Activated naive CD4-positive, alpha-beta T cell treated with anti-CD3 and anti-CD28 coated beads for 36 hours (primary cell): ENCODE data around the gene CDHR3. TPM values are rescaled to one million over a fixed set of nuclear protein-coding genes. Genes with fewer than 3 reads are reported as not detected.

ENCODE experiments used
- CTCF ChIA-PET: fragments of 350-600 bp; sonication (Branson Sonifier 250); formaldehyde crosslinking; loops from one replicate; lab custom pipeline; 2021; ENCODE audit warnings: antibody characterized with exemption; lab: Charles Lee
- DNase-seq: peaks from one replicate; pipeline ENCODE4 v3.0.0-alpha.2; 2020
- H3K27ac Mint-ChIP-seq: one replicate; pipeline ENCODE4 v1.8.0; 2021; ENCODE audit warnings: mild to moderate bottlenecking, mixed read lengths
- H3K27me3 Mint-ChIP-seq: one replicate; pipeline ENCODE4 v1.8.0; 2021; ENCODE audit warnings: low read depth, mixed read lengths
- H3K36me3 Mint-ChIP-seq: one replicate; pipeline ENCODE4 v1.8.0; 2021; ENCODE audit warnings: low read depth, mixed read lengths
- H3K4me1 Mint-ChIP-seq: one replicate; pipeline ENCODE4 v1.8.0; 2021; ENCODE audit warnings: low read depth, mixed read lengths
- H3K4me3 Mint-ChIP-seq: one replicate; pipeline ENCODE4 v1.8.0; 2021; ENCODE audit warnings: mild to moderate bottlenecking, moderate library complexity, mixed read lengths
- H3K9me3 Mint-ChIP-seq: one replicate; pipeline ENCODE4 v1.8.0; 2021; ENCODE audit warnings: mixed read lengths
- intact Hi-C: fragments of 100-400 bp; cut with micrococcal nuclease; formaldehyde crosslinking; loops from one replicate; pipeline ENCODE4 v1.15.1; 2023
- total RNA-seq, 2 experiments: library from RNA; stranded (reverse); gene quantifications; one replicate each; pipeline ENCODE4 v1.2.3, GENCODE V29; 2021

The CDHR3 gene
- under 1 TPM; 0.52 to 0.93 TPM for total RNA-seq

DNA sequence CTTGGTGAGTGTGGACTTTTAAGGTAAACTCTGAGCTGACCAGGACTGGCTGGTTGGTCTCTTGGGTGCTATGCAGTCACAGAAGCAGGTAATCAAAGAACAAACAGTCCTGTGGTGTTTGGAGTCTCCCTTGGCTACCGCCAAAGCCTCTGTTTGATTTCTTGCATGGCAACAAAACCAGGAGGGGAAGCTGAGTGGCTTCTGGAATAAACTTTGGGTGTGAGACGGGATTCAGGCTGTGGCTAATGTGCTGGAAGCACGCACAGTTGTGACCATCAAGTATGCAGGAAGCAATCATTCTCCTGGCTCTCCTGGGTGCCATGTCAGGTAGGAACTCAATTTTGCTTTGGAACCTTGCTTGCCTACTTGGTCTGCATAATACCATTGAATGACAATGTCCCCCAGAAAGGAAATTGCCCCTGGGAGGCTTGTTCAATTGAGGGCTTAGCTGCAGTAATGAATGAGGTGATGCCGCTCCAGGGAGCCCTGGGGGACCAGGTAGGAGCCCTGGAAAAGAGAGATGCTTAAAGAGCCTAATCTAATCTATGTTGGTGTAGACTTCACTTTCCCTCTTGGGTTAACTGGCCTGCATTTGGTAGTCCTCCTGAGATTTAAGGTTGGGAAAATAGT, at the start of gene CDHR3:
CDHR3 (plus strand) TSS at position 227 of the 630 bp plus-strand sequence; CDS start at position 282, 55 bp downstream.
- CTCF ChIA-PET: interaction anchor here (0.7 to 1.1 kb wide), 2 partner anchors 198 to 202 kb away, joined by 3 to 4 read pairs; no protein-coding TSS in a partner anchor

DNA sequence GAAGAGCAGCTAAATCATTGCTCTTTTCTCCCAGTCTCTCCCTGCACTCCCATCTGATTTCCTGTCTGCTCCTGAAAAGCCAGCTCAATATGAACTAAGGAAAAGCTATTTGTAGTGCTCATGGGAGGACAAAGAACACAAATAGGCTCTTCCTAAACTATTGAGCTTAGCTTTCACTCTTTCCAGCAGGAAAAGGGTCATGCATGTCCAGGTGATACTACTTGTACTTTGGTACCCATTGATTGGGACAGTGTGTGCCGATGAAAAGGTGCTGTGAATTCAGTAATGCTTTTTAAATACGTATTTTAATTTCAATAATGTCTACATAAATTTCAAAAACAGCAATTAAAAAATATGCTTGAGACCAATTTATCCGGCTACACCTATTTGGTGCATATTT, 49.1 kb upstream of the CDHR3 start:
- DNase-seq: no peak
- Mint-ChIP-seq H3K27ac (no peak overlapping the region), H3K4me1 (peaks cover 4% of the 10 kb centered on the region), H3K4me3 (no peak overlapping the region), H3K27me3 (no peaks in the 10 kb centered on the region), H3K36me3 (peaks cover 15% of the 10 kb centered on the region), H3K9me3 (no peaks in the 10 kb centered on the region)
- intact Hi-C loops: no loop called here
- CTCF ChIA-PET: no interaction called here

More for the DNA sequence above, at the start of gene CDHR3:
- intact Hi-C loops: no loop called here
- peaks cover 2% of the 10 kb centered on the region for H3K9me3 Mint-ChIP-seq
- no peaks in the 10 kb centered on the region for H3K27me3 Mint-ChIP-seq
- no peak within 1 kb of the TSS for H3K4me3 Mint-ChIP-seq
- no peak for DNase-seq
- H3K27ac Mint-ChIP-seq: no peak within 1 kb of the TSS
- H3K4me1 Mint-ChIP-seq: no peaks in the 10 kb centered on the region
- no peaks in the 10 kb centered on the region for H3K36me3 Mint-ChIP-seq

DNA sequence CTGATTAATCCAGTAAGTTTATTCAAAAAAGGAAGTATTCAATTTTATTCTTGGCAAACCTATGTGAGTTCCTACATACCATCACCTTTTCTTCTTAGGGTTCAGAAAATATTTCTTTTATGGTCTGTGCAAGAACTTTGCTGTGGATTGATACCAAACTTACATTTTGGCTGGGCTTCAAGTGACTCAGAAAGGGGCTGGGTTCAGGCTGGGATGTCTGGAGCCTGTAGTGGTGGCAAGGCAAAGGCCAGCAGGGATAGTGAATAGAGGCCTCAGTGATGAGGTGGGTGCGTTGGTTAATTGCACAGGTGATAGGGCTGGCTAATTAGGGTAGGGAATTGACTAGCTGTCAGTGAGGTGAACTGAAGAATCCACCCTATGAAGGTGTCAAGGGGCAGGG, 46.5 kb upstream of the CDHR3 start:
- Mint-ChIP-seq H3K27ac (no peak overlapping the region), H3K27me3 (no peaks in the 10 kb centered on the region), H3K4me1 (no peaks in the 10 kb centered on the region), H3K4me3 (no peak overlapping the region), H3K9me3 (no peaks in the 10 kb centered on the region), H3K36me3 (peaks cover 8% of the 10 kb centered on the region)
- intact Hi-C loops: no loop called here
- no peak for DNase-seq
- CTCF ChIA-PET: no interaction called here

DNA sequence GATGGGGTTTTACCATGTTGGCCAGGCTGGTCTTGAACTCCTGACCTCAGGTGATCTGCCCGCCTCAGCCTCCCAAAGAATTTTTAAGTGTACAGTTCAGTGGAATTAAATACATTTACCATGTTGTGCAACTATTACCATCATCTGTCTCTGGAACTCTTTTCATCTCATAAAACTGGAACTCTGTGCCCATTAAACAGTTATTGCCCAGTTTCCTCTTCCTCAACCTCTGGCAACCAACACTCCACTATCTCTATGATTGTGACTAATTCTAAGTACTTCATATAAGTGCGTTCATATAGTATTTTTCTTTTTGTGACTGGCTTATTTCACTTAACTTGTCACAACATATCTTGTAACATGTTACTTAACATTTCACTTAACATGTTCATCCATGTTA, 45.4 kb upstream of the CDHR3 start:
- CTCF ChIA-PET: interaction anchor here (0.6 to 0.7 kb wide), 2 partner anchors 237 to 266 kb away, joined by 3 read pairs; no protein-coding TSS in a partner anchor
- no peaks in the 10 kb centered on the region for H3K27me3 Mint-ChIP-seq
- intact Hi-C loops: no loop called here
- H3K4me3 Mint-ChIP-seq: no peak overlapping the region
- H3K9me3 Mint-ChIP-seq: no peaks in the 10 kb centered on the region
- no peak for DNase-seq
- H3K4me1 Mint-ChIP-seq: no peaks in the 10 kb centered on the region
- H3K27ac Mint-ChIP-seq: no peak overlapping the region
- peaks cover 4% of the 10 kb centered on the region for H3K36me3 Mint-ChIP-seq

- H3K4me1 Mint-ChIP-seq: peaks cover 20% of the 10 kb centered on the region
- no peak overlapping the region for H3K4me3 Mint-ChIP-seq
- no peak overlapping the region for H3K27ac Mint-ChIP-seq
- CTCF ChIA-PET: no interaction called here
- H3K9me3 Mint-ChIP-seq: peaks cover 6% of the 10 kb centered on the region
- intact Hi-C loops: no loop called here
- no peak for DNase-seq
- H3K27me3 Mint-ChIP-seq: no peaks in the 10 kb centered on the region
- peaks cover 4% of the 10 kb centered on the region for H3K36me3 Mint-ChIP-seq
Observed at GRCh38 chr7:105920766-105921165, 42.3 kb upstream of the CDHR3 start.

DNA sequence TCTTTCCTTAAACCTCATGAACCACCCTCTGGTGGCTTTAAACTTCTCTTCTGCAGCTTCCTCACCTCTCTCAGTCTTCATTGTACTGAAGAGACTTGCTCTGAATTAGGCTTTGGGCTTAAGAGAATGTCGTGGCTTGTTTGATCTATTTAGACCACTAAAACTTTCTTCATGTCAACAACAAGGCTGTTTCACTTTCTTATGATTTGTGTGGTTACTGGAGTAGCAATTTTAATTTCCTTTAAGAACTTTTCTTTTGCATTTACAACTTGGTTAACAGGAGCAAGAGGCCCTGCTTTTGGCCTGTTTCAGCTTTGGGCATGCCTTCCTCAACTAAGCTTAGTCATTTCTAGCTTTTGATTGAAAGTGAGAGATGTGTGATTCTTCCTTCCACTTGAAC, 38.1 kb upstream of the CDHR3 start:
- peaks cover 2% of the 10 kb centered on the region for H3K27me3 Mint-ChIP-seq
- peak; percentile 60 for DNase-seq
- intact Hi-C loops: loop anchor here (1.0 kb wide), 5 partner anchors 35 to 248 kb away; partner anchors contain the start of gene ATXN7L1
- H3K9me3 Mint-ChIP-seq: peaks cover 6% of the 10 kb centered on the region
- peaks cover 26% of the 10 kb centered on the region for H3K4me1 Mint-ChIP-seq
- peak overlapping the region; percentile 9 for H3K27ac Mint-ChIP-seq
- CTCF ChIA-PET: interaction anchor here (0.7 to 2.8 kb wide), 7 partner anchors 75 to 163 kb away, joined by 3 to 18 read pairs (median 5); no protein-coding TSS in a partner anchor
- H3K4me3 Mint-ChIP-seq: no peak overlapping the region
- peaks cover 3% of the 10 kb centered on the region for H3K36me3 Mint-ChIP-seq

- Mint-ChIP-seq H3K27me3 (peaks cover 2% of the 10 kb centered on the region), H3K36me3 (peaks cover 3% of the 10 kb centered on the region), H3K4me1 (peaks cover 28% of the 10 kb centered on the region), H3K27ac (no peak overlapping the region), H3K9me3 (peaks cover 6% of the 10 kb centered on the region), H3K4me3 (no peak overlapping the region)
- CTCF ChIA-PET: interaction anchor here (0.9 kb wide), 1 partner anchor 166 kb away, joined by 3 read pairs; no protein-coding TSS in a partner anchor
- no peak for DNase-seq
- intact Hi-C loops: no loop called here
Observed at GRCh38 chr7:105926131-105926530, 36.9 kb upstream of the CDHR3 start.

DNA sequence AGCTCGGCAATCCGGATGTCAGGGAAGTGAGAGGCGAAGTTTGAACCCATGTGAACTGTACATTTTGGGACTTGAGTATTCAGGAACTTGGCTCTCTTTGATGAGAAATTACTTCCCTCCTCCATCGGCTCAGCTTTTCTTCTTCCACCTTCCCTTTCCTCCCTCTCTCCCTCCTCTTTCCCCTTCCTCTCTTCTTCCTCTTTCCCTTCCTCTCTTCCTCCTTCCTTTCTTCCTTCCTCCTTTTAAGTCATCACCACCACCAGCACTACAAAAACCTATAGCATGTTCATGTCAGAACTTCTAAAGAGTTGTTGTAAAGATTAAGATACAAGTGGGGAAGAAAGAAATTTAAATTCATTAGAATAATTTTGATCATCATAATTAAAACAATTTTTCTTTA, 31.9 kb upstream of the CDHR3 start:
- H3K27ac Mint-ChIP-seq: no peak overlapping the region
- peaks cover 3% of the 10 kb centered on the region for H3K36me3 Mint-ChIP-seq
- intact Hi-C loops: no loop called here

DNA sequence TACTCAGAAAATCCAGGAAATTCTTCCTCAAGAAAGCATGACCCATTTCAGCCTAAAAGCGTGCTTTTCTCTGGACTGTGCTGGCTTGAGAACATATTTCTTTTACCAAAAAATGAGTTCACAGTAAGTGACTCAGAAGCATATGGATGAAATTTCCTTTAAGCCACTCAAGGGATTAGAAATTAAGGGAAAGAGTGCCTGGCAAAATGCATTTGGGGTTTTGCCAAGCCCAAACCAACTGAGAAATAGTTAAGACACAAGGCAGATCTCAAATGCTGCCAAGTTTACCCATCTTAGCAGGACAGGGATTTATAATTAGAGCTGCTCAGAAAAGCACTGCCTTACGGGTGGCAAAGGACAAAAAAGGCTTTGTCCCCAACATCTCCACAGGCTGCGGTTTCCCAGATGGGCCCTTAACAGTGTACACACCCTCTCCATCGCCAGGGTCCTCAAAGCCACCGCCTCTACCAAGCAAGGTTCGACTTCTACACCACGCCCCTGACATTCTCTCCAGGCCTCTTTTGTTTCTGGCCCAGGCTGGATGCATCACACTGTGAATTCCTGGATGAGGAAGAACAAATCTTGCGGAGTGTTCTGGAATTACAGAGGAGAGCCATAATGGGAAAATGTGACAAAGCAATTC, 30.1 kb upstream of the CDHR3 start:
- intact Hi-C loops: no loop called here
- peaks cover 12% of the 10 kb centered on the region for H3K4me1 Mint-ChIP-seq
- no peak overlapping the region for H3K27ac Mint-ChIP-seq
- CTCF ChIA-PET: no interaction called here
- H3K4me3 Mint-ChIP-seq: no peak overlapping the region
- H3K36me3 Mint-ChIP-seq: peaks cover 3% of the 10 kb centered on the region
- no peaks in the 10 kb centered on the region for H3K9me3 Mint-ChIP-seq
- no peaks in the 10 kb centered on the region for H3K27me3 Mint-ChIP-seq
- no peak for DNase-seq

More for the DNA sequence above, 31.9 kb upstream of the CDHR3 start:
- Mint-ChIP-seq H3K27me3 (peaks cover 2% of the 10 kb centered on the region), H3K4me3 (no peak overlapping the region), H3K9me3 (no peaks in the 10 kb centered on the region), H3K4me1 (peaks cover 15% of the 10 kb centered on the region)
- DNase-seq: no peak
- CTCF ChIA-PET: interaction anchor here (0.8 kb wide), 1 partner anchor 65 kb away, joined by 4 read pairs; no protein-coding TSS in a partner anchor

GRCh38 chr7:105934572-105935185, 28.4 kb upstream of the CDHR3 start:
- Mint-ChIP-seq H3K36me3 (no peaks in the 10 kb centered on the region), H3K4me3 (no peak overlapping the region), H3K27ac (no peak overlapping the region), H3K9me3 (no peaks in the 10 kb centered on the region), H3K27me3 (no peaks in the 10 kb centered on the region), H3K4me1 (peaks cover 12% of the 10 kb centered on the region)
- peak; percentile 20 for DNase-seq
- CTCF ChIA-PET: interaction anchor here (0.8 to 1.8 kb wide), 6 partner anchors 50 to 246 kb away, joined by 3 to 8 read pairs (median 4); no protein-coding TSS in a partner anchor
- intact Hi-C loops: loop anchor here (1.0 to 2.0 kb wide), 2 partner anchors 74 to 108 kb away; no protein-coding TSS in a partner anchor

GRCh38 chr7:105935250-105935649, 27.8 kb upstream of the CDHR3 start:
- H3K4me1 Mint-ChIP-seq: peaks cover 12% of the 10 kb centered on the region
- no peaks in the 10 kb centered on the region for H3K27me3 Mint-ChIP-seq
- H3K9me3 Mint-ChIP-seq: no peaks in the 10 kb centered on the region
- CTCF ChIA-PET: interaction anchor here (0.9 to 1.8 kb wide), 3 partner anchors 58 to 173 kb away, joined by 4 to 8 read pairs (median 6); no protein-coding TSS in a partner anchor
- no peak for DNase-seq
- no peak overlapping the region for H3K27ac Mint-ChIP-seq
- H3K4me3 Mint-ChIP-seq: no peak overlapping the region
- H3K36me3 Mint-ChIP-seq: no peaks in the 10 kb centered on the region
- intact Hi-C loops: loop anchor here (2.0 kb wide), 1 partner anchor 74 kb away; no protein-coding TSS in a partner anchor

GRCh38 chr7:105937411-105937810, 25.7 kb upstream of the CDHR3 start:
- Mint-ChIP-seq H3K4me1 (peaks cover 1% of the 10 kb centered on the region), H3K36me3 (no peaks in the 10 kb centered on the region), H3K9me3 (no peaks in the 10 kb centered on the region), H3K27ac (no peak overlapping the region), H3K27me3 (no peaks in the 10 kb centered on the region), H3K4me3 (no peak overlapping the region)
- DNase-seq: no peak
- CTCF ChIA-PET: interaction anchor here (1.0 kb wide), 1 partner anchor 17 kb away, joined by 3 read pairs; no protein-coding TSS in a partner anchor
- intact Hi-C loops: no loop called here
